ENCODE measurements around the gene RPS3A.

DNA sequence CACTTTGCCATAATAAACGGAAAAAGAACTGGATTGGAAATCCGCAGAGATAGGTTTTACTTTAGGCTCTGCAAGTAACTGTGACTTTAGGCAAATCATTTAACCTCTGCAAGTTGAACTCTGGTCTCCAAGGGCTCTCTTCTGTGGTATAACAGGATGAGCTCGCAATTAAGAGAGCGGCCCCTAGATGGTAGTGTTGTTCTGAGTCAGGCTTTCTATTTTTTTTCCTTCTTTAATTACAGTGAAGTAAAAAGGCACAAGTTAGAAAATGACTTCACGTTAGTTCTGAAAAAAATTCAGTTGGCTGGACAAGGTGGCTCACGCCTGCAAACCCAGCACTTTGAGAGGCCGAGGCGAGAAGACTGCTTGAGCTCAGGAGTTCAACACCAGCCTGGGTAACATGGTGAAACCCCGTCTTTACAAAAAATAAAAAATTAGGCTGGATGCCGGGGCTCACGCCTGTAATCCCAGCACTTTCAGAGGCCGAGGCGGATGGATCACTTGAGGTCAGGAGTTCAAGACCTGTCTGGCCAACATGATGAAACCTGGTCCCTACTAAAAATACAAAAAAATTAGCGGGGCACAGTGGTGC lies 18.0 kb downstream of the RPS3A start:
- TF ChIP-seq, protein P1, sequence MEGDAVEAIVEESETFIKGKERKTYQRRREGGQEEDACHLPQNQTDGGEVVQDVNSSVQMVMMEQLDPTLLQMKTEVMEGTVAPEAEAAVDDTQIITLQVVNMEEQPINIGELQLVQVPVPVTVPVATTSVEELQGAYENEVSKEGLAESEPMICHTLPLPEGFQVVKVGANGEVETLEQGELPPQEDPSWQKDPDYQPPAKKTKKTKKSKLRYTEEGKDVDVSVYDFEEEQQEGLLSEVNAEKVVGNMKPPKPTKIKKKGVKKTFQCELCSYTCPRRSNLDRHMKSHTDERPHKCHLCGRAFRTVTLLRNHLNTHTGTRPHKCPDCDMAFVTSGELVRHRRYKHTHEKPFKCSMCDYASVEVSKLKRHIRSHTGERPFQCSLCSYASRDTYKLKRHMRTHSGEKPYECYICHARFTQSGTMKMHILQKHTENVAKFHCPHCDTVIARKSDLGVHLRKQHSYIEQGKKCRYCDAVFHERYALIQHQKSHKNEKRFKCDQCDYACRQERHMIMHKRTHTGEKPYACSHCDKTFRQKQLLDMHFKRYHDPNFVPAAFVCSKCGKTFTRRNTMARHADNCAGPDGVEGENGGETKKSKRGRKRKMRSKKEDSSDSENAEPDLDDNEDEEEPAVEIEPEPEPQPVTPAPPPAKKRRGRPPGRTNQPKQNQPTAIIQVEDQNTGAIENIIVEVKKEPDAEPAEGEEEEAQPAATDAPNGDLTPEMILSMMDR (IDR thresholded peaks at IDR 0.05): peak; percentile 56 to 81 (median 74)
- no peak for TF ChIP-seq POLR2A (IDR thresholded peaks at IDR 0.05)
